GM19240 (cell line): ENCODE measurements around the gene KRTAP12-1.
"Not testable (repeated sequence)": the region's sequence is repeated elsewhere in the genome, so short reads cannot be mapped to it uniquely, and the experiment has no call there.

Experiments
- DNase-seq: peaks from one replicate; pipeline ENCODE4 v3.0.0; 2011; ENCODE audit warnings: low spot score; ENCODE audit not compliant: insufficient read length

KRTAP12-1 gene

DNA sequence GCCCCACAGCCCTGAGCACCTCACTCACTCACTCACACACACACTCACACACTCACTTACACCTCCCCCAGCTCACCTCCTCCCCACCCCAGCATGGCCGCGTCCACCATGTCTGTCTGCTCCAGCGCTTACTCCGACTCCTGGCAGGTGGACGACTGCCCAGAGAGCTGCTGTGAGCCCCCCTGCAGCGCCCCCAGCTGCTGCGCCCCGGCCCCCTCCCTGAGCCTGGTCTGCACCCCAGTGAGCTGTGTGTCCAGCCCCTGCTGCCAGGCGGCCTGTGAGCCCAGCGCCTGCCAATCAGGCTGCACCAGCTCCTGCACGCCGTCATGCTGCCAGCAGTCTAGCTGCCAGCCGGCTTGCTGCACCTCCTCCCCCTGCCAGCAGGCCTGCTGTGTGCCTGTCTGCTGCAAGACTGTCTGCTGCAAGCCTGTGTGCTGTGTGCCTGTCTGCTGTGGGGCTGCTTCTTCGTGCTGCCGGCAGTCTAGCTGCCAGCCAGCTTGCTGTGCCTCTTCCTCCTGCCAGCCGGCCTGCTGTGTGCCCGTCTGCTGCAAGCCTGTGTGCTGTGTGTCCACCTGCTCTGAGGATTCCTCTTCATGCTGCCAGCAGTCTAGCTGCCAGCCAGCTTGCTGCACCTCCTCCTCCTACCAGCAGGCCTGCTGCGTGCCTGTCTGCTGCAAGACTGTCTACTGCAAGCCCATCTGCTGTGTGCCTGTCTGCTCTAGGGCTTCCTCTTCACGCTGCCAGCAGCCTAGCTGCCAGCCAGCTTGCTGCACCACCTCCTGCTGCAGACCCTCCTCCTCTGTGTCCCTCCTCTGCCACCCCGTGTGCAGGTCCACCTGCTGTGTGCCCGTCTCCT lies 35.4 kb downstream of the KRTAP12-1 start, which contains the start of gene KRTAP10-11:
TSS of gene KRTAP10-11 (plus strand) at position 49 of the 856 bp plus-strand sequence. CDS start at position 94, 45 bp downstream.
- DNase-seq, result not testable (repeated sequence)

DNA sequence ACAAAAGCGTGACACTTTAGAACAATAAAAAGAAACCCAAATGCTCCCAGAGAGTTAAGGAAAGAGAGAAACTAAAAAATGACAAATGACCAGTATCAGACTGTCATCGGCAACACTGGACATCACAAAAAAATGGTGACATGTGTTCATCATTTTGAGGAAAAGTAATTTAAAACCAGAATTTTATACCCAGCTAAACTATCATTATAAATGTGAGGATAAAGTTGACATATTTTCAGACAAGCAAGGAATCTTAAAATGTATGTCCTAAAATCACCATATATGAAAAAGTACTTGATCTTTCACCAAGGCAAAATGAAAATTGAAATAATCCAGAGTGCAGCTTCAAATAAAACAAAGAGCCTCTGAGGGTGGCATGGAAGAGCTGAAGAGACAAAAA lies 37.1 kb downstream of the KRTAP12-1 start:
- no peak for DNase-seq

DNA sequence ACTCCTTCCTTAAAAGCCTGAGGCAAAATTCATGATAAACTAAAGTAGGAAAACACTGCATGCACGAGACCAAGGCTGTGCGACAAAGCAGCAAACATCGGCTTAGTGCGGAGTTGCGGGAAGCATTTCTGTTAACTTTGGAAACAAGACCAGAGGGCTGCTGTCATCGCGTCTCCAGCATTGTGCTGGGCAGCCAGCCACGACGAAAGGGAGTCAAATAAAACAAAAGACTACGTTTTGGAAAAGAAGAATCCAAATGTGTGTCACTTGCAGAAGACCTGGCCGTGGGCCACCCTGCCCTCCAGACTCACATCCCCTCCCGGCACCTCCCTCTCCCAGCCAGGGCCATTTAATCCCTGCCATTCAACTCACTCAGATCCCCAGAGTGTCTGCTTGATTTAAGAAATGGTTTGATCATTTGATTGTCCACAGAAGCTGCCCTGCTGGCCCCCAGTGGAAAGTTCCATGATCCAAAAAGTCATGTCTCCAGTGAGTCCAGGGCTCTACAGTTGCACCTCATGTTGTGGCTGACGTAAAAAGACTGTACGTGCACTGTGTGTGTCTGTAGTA lies 38.1 kb downstream of the KRTAP12-1 start:
- no peak for DNase-seq

DNA sequence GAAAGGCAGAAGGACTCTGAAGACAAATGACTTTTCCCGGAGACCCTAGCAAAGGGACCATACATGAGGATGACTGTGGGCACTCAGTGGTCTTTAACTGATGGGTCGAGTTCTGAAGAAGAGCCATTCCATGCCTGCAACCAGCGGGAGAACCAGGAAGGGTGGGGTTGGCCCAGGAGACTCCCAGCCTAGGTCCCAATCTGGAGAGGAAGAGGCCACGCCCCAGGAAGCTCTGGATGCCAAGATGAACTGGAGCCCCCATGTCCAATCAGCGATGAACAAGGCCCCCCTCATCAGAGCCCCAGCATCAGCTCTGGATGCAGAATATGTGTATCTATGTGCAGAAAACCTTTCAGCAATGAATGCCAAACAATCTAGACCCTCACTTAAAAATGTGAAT lies 41.2 kb downstream of the KRTAP12-1 start:
- no peak for DNase-seq

DNA sequence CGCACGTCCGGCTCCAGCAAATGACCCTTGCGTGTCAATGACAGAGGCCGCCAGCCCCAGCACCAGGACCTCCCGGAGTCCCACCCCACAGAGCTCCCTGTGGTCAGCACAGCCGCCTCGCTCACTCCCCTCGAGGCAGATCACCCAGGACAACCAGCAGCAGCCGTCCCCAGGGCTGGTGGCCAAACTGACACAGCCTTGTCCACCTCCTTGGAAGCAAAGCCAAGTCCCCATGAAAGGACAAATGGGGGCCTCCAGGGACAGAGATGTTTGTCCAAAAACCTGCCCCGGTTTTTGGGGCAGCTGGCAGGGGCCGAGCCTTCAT lies 42.7 kb downstream of the KRTAP12-1 start:
- no peak for DNase-seq

DNA sequence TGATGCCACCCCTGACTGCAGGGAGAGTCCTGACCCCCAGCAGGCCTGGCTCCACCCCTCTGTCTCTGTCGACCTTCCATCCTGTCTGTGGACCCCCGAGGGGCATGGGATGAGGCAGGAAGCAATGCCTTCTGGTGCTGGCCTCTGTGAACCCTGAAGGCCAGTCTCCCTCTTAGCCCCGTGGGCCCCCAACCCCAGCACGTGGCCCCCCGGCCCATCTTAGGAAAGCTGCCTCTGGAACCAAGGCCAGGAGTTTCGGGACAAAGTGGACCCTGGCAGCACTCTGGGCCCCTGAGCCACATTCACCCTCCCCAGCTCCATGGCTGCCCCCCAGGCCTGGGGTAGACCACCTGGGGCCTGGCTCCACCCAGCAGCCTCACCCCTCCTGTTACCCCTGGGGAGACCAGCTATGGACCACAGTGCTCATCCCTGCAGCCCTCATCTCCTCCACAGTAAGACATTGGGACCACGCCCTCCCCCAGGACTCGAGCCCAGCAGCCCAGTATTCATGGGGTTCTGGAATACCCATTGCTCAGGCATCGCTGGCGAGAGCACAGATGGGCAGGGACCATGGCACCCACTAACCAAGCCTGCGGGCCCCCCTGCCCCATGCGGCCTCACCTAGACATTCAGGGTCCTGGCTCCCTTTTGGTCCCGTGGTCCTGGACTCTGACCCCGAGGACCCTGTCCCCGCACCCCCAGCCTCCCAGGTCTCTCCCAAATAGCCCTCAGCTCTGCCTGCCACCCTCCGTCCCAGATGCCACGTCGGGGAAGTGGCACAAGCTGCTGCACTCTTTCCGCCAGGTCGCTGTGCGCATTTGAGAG lies 43.2 kb downstream of the KRTAP12-1 start:
- not testable (repeated sequence) for DNase-seq

DNA sequence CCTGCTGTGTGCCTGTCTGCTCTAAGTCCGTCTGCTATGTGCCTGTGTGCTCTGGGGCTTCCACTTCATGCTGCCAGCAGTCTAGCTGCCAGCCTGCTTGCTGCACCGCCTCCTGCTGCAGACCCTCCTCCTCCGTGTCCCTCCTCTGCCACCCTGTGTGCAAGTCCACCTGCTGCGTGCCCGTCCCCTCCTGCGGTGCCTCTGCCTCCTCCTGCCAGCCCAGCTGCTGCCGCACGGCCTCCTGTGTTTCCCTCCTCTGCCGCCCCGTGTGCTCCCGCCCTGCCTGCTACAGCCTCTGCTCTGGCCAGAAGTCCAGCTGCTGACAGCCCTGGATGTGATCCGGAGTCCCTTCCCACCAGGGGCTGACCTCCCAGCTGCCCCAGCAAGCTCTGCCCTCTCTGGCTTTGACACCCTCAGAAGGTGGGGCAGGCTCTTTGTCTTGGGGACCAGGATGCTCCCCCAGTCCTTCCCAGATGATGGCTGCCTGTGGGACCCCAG lies 44.1 kb downstream of the KRTAP12-1 start:
- not testable (repeated sequence) for DNase-seq

DNA sequence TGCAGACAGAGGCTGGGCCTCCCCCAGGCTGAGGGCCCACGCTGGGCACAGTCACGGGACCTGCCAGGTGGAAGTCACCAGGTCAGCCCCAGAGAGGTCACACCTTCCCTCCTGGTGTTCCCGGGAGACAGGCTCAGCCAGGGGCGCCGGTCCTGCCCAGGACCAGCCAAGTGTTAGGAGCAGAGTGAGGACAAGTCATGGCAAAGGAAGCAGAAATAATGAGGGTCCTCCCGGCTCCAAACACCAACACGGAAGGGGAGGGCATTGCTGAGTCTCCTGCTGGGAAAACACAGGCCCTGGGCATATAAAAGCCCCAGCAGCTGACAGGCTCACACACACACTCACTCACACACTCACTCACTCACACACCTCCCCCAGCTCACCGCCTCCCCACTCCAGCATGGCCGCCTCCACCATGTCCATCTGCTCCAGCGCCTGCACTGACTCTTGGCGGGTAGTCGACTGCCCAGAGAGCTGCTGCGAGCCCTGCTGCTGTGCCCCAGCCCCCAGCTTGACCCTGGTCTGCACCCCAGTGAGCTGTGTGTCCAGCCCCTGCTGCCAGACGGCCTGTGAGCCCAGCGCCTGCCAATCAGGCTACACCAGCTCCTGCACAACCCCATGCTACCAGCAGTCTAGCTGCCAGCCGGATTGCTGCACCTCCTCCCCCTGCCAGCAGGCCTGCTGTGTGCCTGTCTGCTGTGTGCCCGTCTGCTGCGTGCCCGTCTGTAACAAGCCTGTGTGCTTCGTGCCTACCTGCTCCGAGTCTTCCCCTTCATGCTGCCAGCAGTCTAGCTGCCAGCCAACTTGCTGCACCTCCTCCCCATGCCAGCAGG lies 44.7 kb downstream of the KRTAP12-1 start, which contains the start of gene KRTAP10-10:
TSS of gene KRTAP10-10 (plus strand) at position 339 of the 833 bp plus-strand sequence. CDS start at position 401, 62 bp downstream.
- DNase-seq, result no peak

DNA sequence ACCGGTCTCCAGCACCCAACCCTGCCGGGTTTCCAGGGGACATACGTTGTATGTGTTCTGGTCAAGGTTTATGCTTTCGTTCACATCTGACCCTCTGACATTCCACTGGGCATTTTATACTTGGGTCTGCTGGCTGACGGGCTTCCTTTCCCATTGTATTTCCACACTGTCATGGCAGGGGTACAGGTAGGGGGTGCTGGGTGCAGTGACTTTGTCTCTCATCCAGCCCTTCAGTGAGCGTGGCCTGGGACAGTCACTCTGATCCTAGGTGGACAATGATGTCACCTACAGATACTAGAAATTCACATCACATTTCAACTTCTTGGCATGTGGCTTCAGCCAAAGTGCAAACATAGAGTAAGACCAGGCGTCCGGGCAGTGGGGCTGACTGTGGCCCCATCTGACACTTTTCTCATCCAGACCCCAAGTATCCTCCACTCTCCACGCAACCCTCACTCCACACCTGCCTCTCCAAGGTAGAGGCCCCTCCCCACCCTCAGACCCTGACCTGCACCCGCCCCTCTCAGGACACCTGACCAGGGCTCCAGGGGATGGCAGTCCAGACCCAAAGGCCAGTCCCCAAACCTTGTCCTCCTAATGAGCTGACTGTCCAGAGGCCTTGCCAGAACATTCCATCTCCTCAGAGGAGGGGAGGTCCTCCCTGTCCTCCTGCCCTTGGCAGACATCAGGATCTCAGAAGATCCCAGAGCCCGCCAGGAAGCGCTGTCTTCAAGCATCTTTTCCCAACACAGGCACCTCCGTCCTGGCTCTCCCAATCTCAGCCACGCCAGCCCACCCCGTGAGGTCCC lies 45.5 kb downstream of the KRTAP12-1 start:
- DNase-seq, result no peak

DNA sequence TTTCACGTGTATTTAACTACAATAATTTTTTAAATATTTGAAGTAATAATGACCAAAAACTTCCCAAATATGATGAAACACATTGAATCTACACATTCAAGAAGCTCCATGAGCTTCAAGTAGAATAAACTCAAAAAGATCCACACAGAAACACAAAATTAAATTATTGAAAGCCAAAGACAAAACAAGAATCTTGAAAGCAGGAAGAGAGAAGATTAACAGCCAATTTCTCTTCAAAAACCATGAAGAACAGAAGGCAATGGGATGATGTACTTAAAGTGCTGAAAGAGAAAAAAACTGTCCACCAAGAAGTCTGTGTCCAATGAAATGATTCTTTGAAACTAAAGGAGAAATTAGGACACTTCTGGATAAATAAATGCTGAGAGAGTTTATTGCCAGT lies 49.9 kb downstream of the KRTAP12-1 start:
- DNase-seq, result no peak
